GM23338 (cell line): ENCODE results near the gene ALDH3B1. TPM values are rescaled to one million over a fixed set of nuclear protein-coding genes. Genes with fewer than 3 reads are reported as not detected.

Source experiments
- ATAC-seq: fragments of 200-7000 bp; cut with Tn5 transposase; 3 replicates; pipeline ENCODE4 v1.9.1; 2020
- DNase-seq: peaks from one replicate; pipeline ENCODE4 v3.0.0-alpha.2; 2015; ENCODE audit warnings: low spot score
- H2AFZ ChIP-seq: fragments of 200-600 bp; sonication (generic); 2 replicates; pipeline ENCODE4 v1.8.0; 2016; ENCODE audit warnings: antibody characterized with exemption, mild to moderate bottlenecking, moderate library complexity
- H3F3A ChIP-seq: fragments of 200-600 bp; sonication (generic); replicated peaks from 2 replicates; pipeline ENCODE4 v1.8.0; 2017; ENCODE audit warnings: antibody characterized with exemption, mixed run types, low read depth
- H3K27ac ChIP-seq: fragments of 200-600 bp; sonication (generic); 2 replicates; pipeline ENCODE4 v1.6.1; 2016; ENCODE audit warnings: low read depth
- H3K27me3 ChIP-seq: fragments of 200-600 bp; sonication (generic); 2 replicates; pipeline ENCODE4 v1.8.0; 2016; ENCODE audit warnings: mild to moderate bottlenecking, mixed run types, moderate library complexity; ENCODE audit not compliant: insufficient read depth
- H3K36me3 ChIP-seq: fragments of 200-600 bp; sonication (generic); 2 replicates; pipeline ENCODE4 v1.8.0; 2016; ENCODE audit warnings: mild to moderate bottlenecking; ENCODE audit not compliant: insufficient read depth
- H3K4me1 ChIP-seq: fragments of 200-600 bp; sonication (generic); 2 replicates; pipeline ENCODE4 v1.8.0; 2016; ENCODE audit warnings: mild to moderate bottlenecking, moderate library complexity; ENCODE audit not compliant: insufficient read depth
- H3K4me2 ChIP-seq: fragments of 200-600 bp; sonication (generic); 2 replicates; pipeline ENCODE4 v1.7.1; 2017; ENCODE audit warnings: mixed run types
- H3K4me3 ChIP-seq: fragments of 200-600 bp; sonication (generic); 2 replicates; pipeline ENCODE4 v1.6.1; 2016; ENCODE audit warnings: mixed run types
- H3K79me2 ChIP-seq: fragments of 200-600 bp; sonication (generic); replicated peaks from 2 replicates; pipeline ENCODE4 v1.8.0; 2017; ENCODE audit warnings: mild to moderate bottlenecking; ENCODE audit not compliant: insufficient read depth
- H3K9me2 ChIP-seq: fragments of 200-600 bp; sonication (generic); 2 replicates; pipeline ENCODE4 v1.8.0; 2017; ENCODE audit not compliant: insufficient read depth
- H4K20me1 ChIP-seq: fragments of 200-600 bp; sonication (generic); replicated peaks from 2 replicates; pipeline ENCODE4 v1.8.0; 2017; ENCODE audit warnings: mild to moderate bottlenecking; ENCODE audit not compliant: insufficient read depth
- H3K27ac Mint-ChIP-seq: 2 replicates; pipeline ENCODE4 v1.8.0; 2020; ENCODE audit warnings: inconsistent platforms, mild to moderate bottlenecking, moderate library complexity, mixed read lengths
- H3K27me3 Mint-ChIP-seq: 3 replicates; pipeline ENCODE4 v1.8.0; 2022; ENCODE audit warnings: low read depth, mild to moderate bottlenecking, moderate library complexity, mixed read lengths, inconsistent platforms; ENCODE audit not compliant: insufficient read depth, poor library complexity
- H3K36me3 Mint-ChIP-seq: 3 replicates; pipeline ENCODE4 v1.8.0; 2021; ENCODE audit warnings: low read depth, mild to moderate bottlenecking, inconsistent platforms, moderate library complexity, mixed read lengths
- H3K4me1 Mint-ChIP-seq: 3 replicates; pipeline ENCODE4 v1.8.0; 2020; ENCODE audit warnings: mild to moderate bottlenecking, inconsistent platforms, mixed read lengths
- H3K4me3 Mint-ChIP-seq: 3 replicates; pipeline ENCODE4 v1.8.0; 2021; ENCODE audit warnings: moderate library complexity, mild to moderate bottlenecking, inconsistent platforms, mixed read lengths
- H3K9me3 Mint-ChIP-seq: 3 replicates; pipeline ENCODE4 v1.8.0; 2020; ENCODE audit warnings: moderate library complexity, mild to moderate bottlenecking, inconsistent platforms, mixed read lengths
- CREB1 ChIP-seq: fragments of 250-450 bp; sonication (Bioruptor Pico); IDR thresholded peaks from 2 replicates; pipeline ENCODE4 v1.5.0; 2020; ENCODE audit warnings: low read depth, mild to moderate bottlenecking, moderate library complexity
- CTCF ChIP-seq, 2 experiments: fragments of 200-600 bp in 1 of 2; sonication (generic) in 1 of 2; conservative IDR thresholded peaks; 2 replicates each; pipeline versions ENCODE4 v1.5.1 to v1.6.1; 2016 to 2017; ENCODE audit warnings: antibody characterized with exemption in 2 of 2, low read depth in 2 of 2, mild to moderate bottlenecking in 2 of 2, moderate library complexity in 1 of 2
- EZH2 ChIP-seq: fragments of 200-600 bp; sonication (generic); IDR thresholded peaks from one replicate; pipeline ENCODE4 v1.8.0; 2017; ENCODE audit warnings: antibody characterized with exemption, mild to moderate bottlenecking, low read depth; ENCODE audit not compliant: unreplicated experiment
- NANOG ChIP-seq: IDR thresholded peaks from 2 replicates; pipeline ENCODE4 v1.6.1; 2016; ENCODE audit warnings: antibody characterized with exemption, borderline replicate concordance
- REST ChIP-seq: IDR thresholded peaks from one replicate; pipeline ENCODE4 v1.6.1; 2018; ENCODE audit warnings: antibody characterized with exemption; ENCODE audit not compliant: unreplicated experiment
- STAT1 ChIP-seq: IDR thresholded peaks from one replicate; pipeline ENCODE4 v1.6.1; 2016; ENCODE audit warnings: antibody characterized with exemption; ENCODE audit not compliant: unreplicated experiment
- ZNF331 ChIP-seq: fragments of 250-450 bp; sonication (Bioruptor Pico); IDR thresholded peaks from 2 replicates; pipeline ENCODE4 v1.5.0; 2020; ENCODE audit warnings: low read depth, mild to moderate bottlenecking, moderate library complexity
- polyA plus RNA-seq: library from polyadenylated mRNA; unstranded; fragments of >200 nt; fragmentation: Nextera tagmentation; extraction: Ambion mirVana; gene quantifications from 2 replicates; pipeline ENCODE4 v1.2.1, GENCODE V29; 2016
- total RNA-seq: library from RNA; depleted of rRNA; stranded (reverse); fragments of >200 nt; shearing (Covaris generic); gene quantifications from 2 replicates; pipeline ENCODE4 v1.2.3, GENCODE V29; 2014

Gene ALDH3B1
- total and polyA plus RNA-seq, 2 experiments from 2014 or later = 0.52 TPM; not detected in 1

- Histone ChIP-seq H3K4me1 (no peaks in the 10 kb centered on the region), H3K79me2 (no peaks in the 10 kb centered on the region), H3K27ac (no peak overlapping the region), H3F3A (no peaks in the 10 kb centered on the region), H4K20me1 (no peaks in the 10 kb centered on the region), H3K27me3 (no peaks in the 10 kb centered on the region), H2AFZ (no peak overlapping the region), H3K4me2 (no peak overlapping the region), H3K9me2 (no peaks in the 10 kb centered on the region), H3K4me3 (no peak overlapping the region), H3K36me3 (no peaks in the 10 kb centered on the region)
- Mint-ChIP-seq H3K27me3 (peaks cover 15% of the 10 kb centered on the region), H3K27ac (no peak overlapping the region), H3K9me3 (no peaks in the 10 kb centered on the region), H3K4me1 (peaks cover 14% of the 10 kb centered on the region), H3K36me3 (no peaks in the 10 kb centered on the region), H3K4me3 (no peak overlapping the region)
- no peak for DNase-seq
- TF ChIP-seq CTCF (conservative IDR thresholded peaks at IDR 0.05; ENCODE audit: low read depth in 2 of 2) (no peak), REST (no peak), CREB1 (CRISPR knock-in tag) (no peak)
- no peak for ATAC-seq
These were observed 6.2 kb downstream of the ALDH3B1 start for GRCh38 chr11:68016161-68016903.

- Mint-ChIP-seq H3K4me3 (no peak overlapping the region), H3K27ac (no peak overlapping the region), H3K9me3 (no peaks in the 10 kb centered on the region), H3K27me3 (peaks cover 14% of the 10 kb centered on the region), H3K36me3 (no peaks in the 10 kb centered on the region), H3K4me1 (peaks cover 11% of the 10 kb centered on the region)
- ATAC-seq (no peak), DNase-seq (no peak)
- Histone ChIP-seq H3K4me3 (no peak overlapping the region), H3K79me2 (no peaks in the 10 kb centered on the region), H3K4me1 (no peaks in the 10 kb centered on the region), H4K20me1 (no peaks in the 10 kb centered on the region), H3F3A (no peaks in the 10 kb centered on the region), H3K4me2 (no peak overlapping the region), H3K36me3 (no peaks in the 10 kb centered on the region), H2AFZ (no peak overlapping the region), H3K27me3 (no peaks in the 10 kb centered on the region), H3K27ac (no peak overlapping the region), H3K9me2 (no peaks in the 10 kb centered on the region)
- TF ChIP-seq NANOG (no peak), CTCF (conservative IDR thresholded peaks at IDR 0.05; ENCODE audit: low read depth in 2 of 2) (no peak), EZH2 (no peak), STAT1 (no peak), ZNF331 (CRISPR knock-in tag) (no peak)
These were observed 7.0 kb downstream of the ALDH3B1 start for GRCh38 chr11:68016904-68017817.
